Sigmoid colon (tissue), 4 donors: ENCODE data around the gene USP24.

Experiments used
- EP300 ChIP-seq, 4 donors: sonication (generic); formaldehyde crosslinking; IDR thresholded peaks; one replicate each; pipeline ENCODE4 v1.6.1; 2017; ENCODE audit warnings: antibody characterized with exemption in 4 of 4
- POLR2A ChIP-seq, 2 donors: fragments of 450-650 bp; IDR thresholded peaks; one replicate each; pipeline ENCODE4 v1.6.1; 2016; ENCODE audit warnings: antibody characterized with exemption in 2 of 2, mild to moderate bottlenecking in 2 of 2, moderate library complexity in 2 of 2
- TF ChIP-seq, protein P1 (sequence below), 4 experiments: fragments of 450-650 bp in 3 of 4; fragments of 200-600 bp in 1 of 4; IDR thresholded peaks; one replicate each; pipeline ENCODE4 v1.5.1; 2016 to 2019; ENCODE audit warnings: antibody characterized with exemption in 4 of 4, mild to moderate bottlenecking in 3 of 4, moderate library complexity in 2 of 4

DNA sequence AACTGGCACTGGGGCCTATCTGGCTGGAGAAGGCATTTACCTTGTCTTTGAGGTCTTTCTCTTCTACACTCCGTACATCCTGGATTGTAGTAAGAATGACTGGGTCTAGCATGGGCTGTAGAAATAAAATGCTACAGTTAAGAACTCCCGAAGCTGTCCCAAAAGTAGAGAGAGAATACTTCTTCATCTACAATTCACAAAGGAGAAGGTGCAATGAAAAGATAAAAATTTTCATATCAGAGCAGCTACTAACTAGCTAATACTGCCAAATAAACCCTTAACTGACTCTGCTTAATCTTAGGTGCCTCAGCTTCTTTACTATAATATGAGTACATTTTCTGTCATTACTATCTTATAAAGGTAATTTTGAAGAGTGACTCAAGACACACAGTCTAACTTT lies 55.6 kb downstream of the USP24 start:
- TF ChIP-seq, protein P1, sequence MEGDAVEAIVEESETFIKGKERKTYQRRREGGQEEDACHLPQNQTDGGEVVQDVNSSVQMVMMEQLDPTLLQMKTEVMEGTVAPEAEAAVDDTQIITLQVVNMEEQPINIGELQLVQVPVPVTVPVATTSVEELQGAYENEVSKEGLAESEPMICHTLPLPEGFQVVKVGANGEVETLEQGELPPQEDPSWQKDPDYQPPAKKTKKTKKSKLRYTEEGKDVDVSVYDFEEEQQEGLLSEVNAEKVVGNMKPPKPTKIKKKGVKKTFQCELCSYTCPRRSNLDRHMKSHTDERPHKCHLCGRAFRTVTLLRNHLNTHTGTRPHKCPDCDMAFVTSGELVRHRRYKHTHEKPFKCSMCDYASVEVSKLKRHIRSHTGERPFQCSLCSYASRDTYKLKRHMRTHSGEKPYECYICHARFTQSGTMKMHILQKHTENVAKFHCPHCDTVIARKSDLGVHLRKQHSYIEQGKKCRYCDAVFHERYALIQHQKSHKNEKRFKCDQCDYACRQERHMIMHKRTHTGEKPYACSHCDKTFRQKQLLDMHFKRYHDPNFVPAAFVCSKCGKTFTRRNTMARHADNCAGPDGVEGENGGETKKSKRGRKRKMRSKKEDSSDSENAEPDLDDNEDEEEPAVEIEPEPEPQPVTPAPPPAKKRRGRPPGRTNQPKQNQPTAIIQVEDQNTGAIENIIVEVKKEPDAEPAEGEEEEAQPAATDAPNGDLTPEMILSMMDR (IDR thresholded peaks at IDR 0.05), result no peak
- TF ChIP-seq EP300 (IDR thresholded peaks at IDR 0.05), result no peak
- no peak for TF ChIP-seq POLR2A (IDR thresholded peaks at IDR 0.05)
